ENCODE data around the gene CCNA2. TPM values are rescaled to one million over a fixed set of nuclear protein-coding genes. Genes with fewer than 3 reads are reported as not detected.

The CCNA2 gene
- total and polyA plus RNA-seq, 9 of the 15 experiments (the other 6 are each of a cell fraction or from before 2014, with no cell fraction given), result 37.1 to 197 (median 154) TPM

DNA sequence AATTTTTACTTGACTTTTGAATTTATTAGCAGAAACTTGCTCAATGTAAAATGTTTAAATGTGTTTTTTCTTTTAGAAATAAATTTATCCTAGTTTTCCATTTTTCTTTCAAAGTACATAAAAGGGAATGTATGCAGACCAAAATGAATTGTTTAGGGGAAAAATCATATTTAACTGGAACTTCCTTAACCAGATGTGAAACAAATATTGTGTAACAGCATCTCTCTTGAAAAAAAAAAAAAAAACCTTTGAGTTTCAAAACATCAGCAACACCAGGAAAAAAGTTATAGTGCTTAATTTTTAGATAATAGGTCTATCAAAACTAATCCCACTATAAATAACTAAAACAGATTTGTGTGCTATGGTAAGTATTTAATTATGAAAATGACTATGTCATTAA lies 14.5 kb upstream of the CCNA2 start:
- no peak overlapping the region for H3K9ac ChIP-seq (ENCODE audit: insufficient read depth in 1 of 2, low read depth in 2 of 2, low read length in 2 of 2)
- no peak overlapping the region for H3K27ac ChIP-seq (ENCODE audit: extremely low read depth, low read depth, low read length)
- POLR2A ChIA-PET, result no interaction called here
- no peak overlapping the region for H3K4me3 ChIP-seq
- H3K4me1 ChIP-seq (replicated peaks in 1 of 2; ENCODE audit: control insufficient read depth in 2 of 2, insufficient read depth in 2 of 2, low read length in 2 of 2), result no peaks in the 10 kb centered on the region
- ATAC-seq, result no peak
- no TSS peak for BruUV-seq (replicated peaks)
- H3K79me2 ChIP-seq (ENCODE audit: control insufficient read depth, insufficient read depth, low read length), result no peaks in the 10 kb centered on the region
- H3K9me1 ChIP-seq (ENCODE audit: control insufficient read depth, insufficient read depth, low read length), result no peaks in the 10 kb centered on the region
- H4K20me1 ChIP-seq (replicated peaks; ENCODE audit: control insufficient read depth, insufficient read depth, low read length), result no peaks in the 10 kb centered on the region
- H3K36me3 ChIP-seq (ENCODE audit: control insufficient read depth, insufficient read depth, low read length), result peaks cover 9% of the 10 kb centered on the region; the same call in 1 of the 3 replicates
- no peaks in the 10 kb centered on the region for H3K27me3 ChIP-seq (ENCODE audit: control insufficient read depth in 2 of 2, insufficient read depth in 2 of 2, low read length in 2 of 2)
- CTCF ChIA-PET (ENCODE audit: low intra/inter-chr PET ratio), result no interaction called here
- no peak overlapping the region for H2AFZ ChIP-seq (ENCODE audit: low read depth, low read length)
- no peak for FAIRE-seq
- no peak for DNase-seq (ENCODE audit: extremely low read depth in 1 of 4, low spot score in 3 of 4)
- no peaks in the 10 kb centered on the region for H3K9me3 ChIP-seq (replicated peaks; ENCODE audit: control insufficient read depth, insufficient read depth, low read depth, low read length)
- intact Hi-C loops (cut with micrococcal nuclease), result no loop called here
- H3K4me2 ChIP-seq (ENCODE audit: insufficient read depth, low read length), result no peak overlapping the region
- in situ Hi-C loops (cut with MboI), result no loop called here
- TF ChIP-seq CBFA2T3 (IDR thresholded peaks at IDR 0.05), result no peak
- no peak for TF ChIP-seq CHD7 (IDR thresholded peaks at IDR 0.05; ENCODE audit: low read depth, low read length)
- TF ChIP-seq SRSF1 (IDR thresholded peaks at IDR 0.05; ENCODE audit: low read depth, low read length), result no peak
- TF ChIP-seq NR2C2 (CRISPR knock-in tag; IDR thresholded peaks at IDR 0.05), result no peak
- no peak for TF ChIP-seq NR2C2 (tag; IDR thresholded peaks at IDR 0.05)
- no peak for TF ChIP-seq EWSR1 (IDR thresholded peaks at IDR 0.05; ENCODE audit: borderline replicate concordance, low read depth, partially characterized antibody)
- TF ChIP-seq MTF1 (CRISPR knock-in tag; IDR thresholded peaks at IDR 0.05; ENCODE audit: borderline replicate concordance), result no peak
- TF ChIP-seq ELF2 (CRISPR knock-in tag; IDR thresholded peaks at IDR 0.05), result no peak
- TF ChIP-seq ZNF12 (CRISPR knock-in tag; IDR thresholded peaks at IDR 0.05), result no peak
- no peak for TF ChIP-seq SOX6 (IDR thresholded peaks at IDR 0.05)
- no peak for TF ChIP-seq ETV1 (tag; conservative IDR thresholded peaks at IDR 0.05; ENCODE audit: low read depth)
- no peak for TF ChIP-seq CGGBP1 (CRISPR knock-in tag; IDR thresholded peaks at IDR 0.05)

All from K562 (cell line).